Endodermal cell (in vitro differentiated cells): ENCODE measurements around the gene DNLZ. TPM values are rescaled to one million over a fixed set of nuclear protein-coding genes. Genes with fewer than 3 reads are reported as not detected.

Experiments used
- DNase-seq: peaks from one replicate; pipeline ENCODE4 v3.0.0-alpha.2; 2017
- H3K27ac ChIP-seq: 2 replicates; pipeline ENCODE4 v1.5.1; 2013; ENCODE audit warnings: mild to moderate bottlenecking, low read depth, low read length, moderate library complexity
- H3K27me3 ChIP-seq: 2 replicates; pipeline ENCODE4 v1.6.1; 2013; ENCODE audit warnings: mild to moderate bottlenecking, low read length, moderate library complexity; ENCODE audit not compliant: insufficient read depth, control insufficient read depth, poor library complexity, severe bottlenecking
- H3K36me3 ChIP-seq: 2 replicates; pipeline ENCODE4 v1.7.0; 2013; ENCODE audit warnings: mild to moderate bottlenecking, low read length, moderate library complexity; ENCODE audit not compliant: control insufficient read depth, insufficient read depth
- H3K4me1 ChIP-seq: one replicate; pipeline ENCODE4 v1.7.0; 2013; ENCODE audit warnings: low read length; ENCODE audit not compliant: control insufficient read depth, insufficient read depth
- H3K4me3 ChIP-seq: 2 replicates; pipeline ENCODE4 v1.5.1; 2013; ENCODE audit warnings: mild to moderate bottlenecking, low read length, moderate library complexity
- H3K9ac ChIP-seq: 2 replicates; pipeline ENCODE4 v1.6.1; 2013; ENCODE audit warnings: mild to moderate bottlenecking, low read length, moderate library complexity; ENCODE audit not compliant: poor library complexity, severe bottlenecking; ENCODE audit errors: extremely low read depth
- H3K9me3 ChIP-seq: 2 replicates; pipeline ENCODE4 v1.6.1; 2013; ENCODE audit warnings: mild to moderate bottlenecking, low read length, moderate library complexity; ENCODE audit not compliant: control insufficient read depth
- H3K27ac Mint-ChIP-seq: 2 replicates; pipeline ENCODE4 v1.8.0; 2020; ENCODE audit warnings: mixed read lengths
- H3K27me3 Mint-ChIP-seq: 2 replicates; pipeline ENCODE4 v1.8.0; 2021; ENCODE audit warnings: mild to moderate bottlenecking, mixed read lengths; ENCODE audit not compliant: insufficient read depth
- H3K36me3 Mint-ChIP-seq: 2 replicates; pipeline ENCODE4 v1.8.0; 2020; ENCODE audit warnings: low read depth, mixed read lengths
- H3K4me1 Mint-ChIP-seq: 2 replicates; pipeline ENCODE4 v1.8.0; 2020; ENCODE audit warnings: mixed read lengths
- H3K4me3 Mint-ChIP-seq: 2 replicates; pipeline ENCODE4 v1.8.0; 2020; ENCODE audit warnings: mild to moderate bottlenecking, moderate library complexity, mixed read lengths
- H3K9me3 Mint-ChIP-seq: 2 replicates; pipeline ENCODE4 v1.8.0; 2020; ENCODE audit warnings: mild to moderate bottlenecking, mixed read lengths
- CTCF ChIP-seq: fragments of 200-600 bp; sonication (generic); conservative IDR thresholded peaks from 2 replicates; pipeline ENCODE4 v1.5.0; 2021; ENCODE audit warnings: antibody characterized with exemption, mild to moderate bottlenecking
- WGBS, 2 experiments: methylation state at CpG; one replicate each; pipeline versions ENCODE4 v1.1.5 to v1.1.7; 2013; ENCODE audit warnings: missing lambda C conversion rate in 2 of 2, mixed read lengths in 1 of 2; ENCODE audit not compliant: insufficient coverage in 1 of 2, insufficient read length in 1 of 2; 5-methylcytosine and 5-hydroxymethylcytosine counted together
- total RNA-seq, 2 donors: library from RNA; stranded (reverse); fragmentation: NEBNext Ultra II Directional in 1 of 2; extraction: Animal tissue kit (Norgen Biotek cat#: 25700) in 1 of 2; gene quantifications; 2 replicates in 1 of 2; 3 replicates in 1 of 2; pipeline ENCODE4 v1.2.1, GENCODE V29; 2021

The DNLZ gene
- total RNA-seq, 2 donors from 2014 or later = 12.6 to 20.1 TPM

- no peaks in the 10 kb centered on the region for H3K9me3 Mint-ChIP-seq
- TF ChIP-seq CTCF = no peak
- no peaks in the 10 kb centered on the region for H3K4me1 ChIP-seq
- H3K4me3 Mint-ChIP-seq = no peak overlapping the region
- H3K27me3 Mint-ChIP-seq = no peaks in the 10 kb centered on the region
- no peaks in the 10 kb centered on the region for H3K9me3 ChIP-seq
- WGBS, 2 experiments = 93 to 96% methylated on average over 14 to 43 of the region's 43 CpGs
- no peak overlapping the region for H3K9ac ChIP-seq
- H3K4me1 Mint-ChIP-seq = peaks cover 1% of the 10 kb centered on the region
- no peaks in the 10 kb centered on the region for H3K36me3 ChIP-seq
- H3K27me3 ChIP-seq = no peaks in the 10 kb centered on the region
- no peak overlapping the region for H3K27ac ChIP-seq
- no peaks in the 10 kb centered on the region for H3K36me3 Mint-ChIP-seq
- H3K27ac Mint-ChIP-seq = no peak overlapping the region
- no peak for DNase-seq
- H3K4me3 ChIP-seq = no peak overlapping the region
These were observed 25.8 kb downstream of the DNLZ start for GRCh38 chr9:136337416-136338395.

GRCh38 chr9:136336881-136337280, 26.7 kb downstream of the DNLZ start:
- Histone ChIP-seq H3K36me3 (peaks cover 4% of the 10 kb centered on the region), H3K4me1 (no peaks in the 10 kb centered on the region), H3K9me3 (no peaks in the 10 kb centered on the region), H3K4me3 (no peak overlapping the region), H3K27ac (no peak overlapping the region), H3K27me3 (no peaks in the 10 kb centered on the region), H3K9ac (no peak overlapping the region)
- H3K27me3 Mint-ChIP-seq = no peaks in the 10 kb centered on the region
- no peak overlapping the region for H3K27ac Mint-ChIP-seq
- H3K9me3 Mint-ChIP-seq = no peaks in the 10 kb centered on the region
- no peak for DNase-seq
- TF ChIP-seq CTCF = no peak
- no peak overlapping the region for H3K4me3 Mint-ChIP-seq
- peaks cover 1% of the 10 kb centered on the region for H3K4me1 Mint-ChIP-seq
- 94 to 97% methylated on average over 17 to 23 of the region's 23 CpGs for WGBS, 2 experiments
- H3K36me3 Mint-ChIP-seq = no peaks in the 10 kb centered on the region

- DNase-seq = no peak
- no peak overlapping the region for H3K4me3 ChIP-seq
- H3K9ac ChIP-seq = no peak overlapping the region
- peaks cover 1% of the 10 kb centered on the region for H3K4me1 Mint-ChIP-seq
- H3K4me3 Mint-ChIP-seq = no peak overlapping the region
- no peak for TF ChIP-seq CTCF
- H3K4me1 ChIP-seq = no peaks in the 10 kb centered on the region
- H3K36me3 ChIP-seq = peaks cover 4% of the 10 kb centered on the region
- H3K9me3 Mint-ChIP-seq = no peaks in the 10 kb centered on the region
- 94 to 95% methylated on average over 15 to 30 of the region's 30 CpGs for WGBS, 2 experiments
- no peaks in the 10 kb centered on the region for H3K36me3 Mint-ChIP-seq
- no peak overlapping the region for H3K27ac ChIP-seq
- H3K9me3 ChIP-seq = no peaks in the 10 kb centered on the region
- no peaks in the 10 kb centered on the region for H3K27me3 Mint-ChIP-seq
- no peak overlapping the region for H3K27ac Mint-ChIP-seq
- H3K27me3 ChIP-seq = no peaks in the 10 kb centered on the region
These were observed 27.2 kb downstream of the DNLZ start for GRCh38 chr9:136336156-136336870.
